LNCaP clone FGC (cell line): ENCODE measurements around the gene ADRM1.

ENCODE experiments used
- DNase-seq: peaks from one replicate; pipeline ENCODE4 v3.0.0-alpha.2; 2011; ENCODE audit warnings: low read depth
- H3K4me3 ChIP-seq: 2 replicates; pipeline ENCODE4 v1.5.1; 2011; ENCODE audit warnings: mild to moderate bottlenecking, low read depth, low read length, control low read depth
- TF ChIP-seq, protein P1 (sequence below): IDR thresholded peaks from 2 replicates; pipeline ENCODE4 v1.5.1; 2012; ENCODE audit warnings: mild to moderate bottlenecking; ENCODE audit not compliant: control insufficient read depth, insufficient read depth; ENCODE audit errors: extremely low read depth

ADRM1 gene

DNA sequence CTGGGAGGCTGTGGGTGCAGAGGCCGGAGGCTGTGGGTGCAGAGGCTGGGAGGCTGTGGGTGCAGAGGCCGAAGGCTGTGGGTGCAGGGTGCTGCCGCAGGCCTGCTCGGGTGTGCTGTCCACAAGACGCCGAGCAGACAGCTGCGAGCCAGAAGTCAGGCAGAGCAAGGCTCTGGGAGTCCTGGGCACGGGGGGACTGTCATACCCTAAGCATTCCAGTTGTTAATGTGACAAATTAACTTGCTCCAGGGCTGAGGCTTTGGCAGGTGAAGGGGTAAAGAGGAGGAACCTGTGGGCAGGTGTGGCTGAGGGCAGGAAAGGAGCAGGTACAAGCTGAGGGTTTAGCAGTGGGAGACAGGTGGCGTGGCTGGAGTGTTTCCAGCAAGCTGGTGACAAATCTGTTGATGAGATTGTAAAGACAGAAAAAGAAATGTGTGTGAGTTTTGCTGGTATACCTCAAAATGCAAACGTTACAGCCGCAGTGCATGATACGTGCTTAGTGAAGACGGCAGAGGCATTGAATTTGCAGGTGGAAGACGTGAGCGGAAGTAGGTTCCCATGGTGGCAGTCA, 14.2 kb upstream of the ADRM1 start:
- TF ChIP-seq, protein P1, sequence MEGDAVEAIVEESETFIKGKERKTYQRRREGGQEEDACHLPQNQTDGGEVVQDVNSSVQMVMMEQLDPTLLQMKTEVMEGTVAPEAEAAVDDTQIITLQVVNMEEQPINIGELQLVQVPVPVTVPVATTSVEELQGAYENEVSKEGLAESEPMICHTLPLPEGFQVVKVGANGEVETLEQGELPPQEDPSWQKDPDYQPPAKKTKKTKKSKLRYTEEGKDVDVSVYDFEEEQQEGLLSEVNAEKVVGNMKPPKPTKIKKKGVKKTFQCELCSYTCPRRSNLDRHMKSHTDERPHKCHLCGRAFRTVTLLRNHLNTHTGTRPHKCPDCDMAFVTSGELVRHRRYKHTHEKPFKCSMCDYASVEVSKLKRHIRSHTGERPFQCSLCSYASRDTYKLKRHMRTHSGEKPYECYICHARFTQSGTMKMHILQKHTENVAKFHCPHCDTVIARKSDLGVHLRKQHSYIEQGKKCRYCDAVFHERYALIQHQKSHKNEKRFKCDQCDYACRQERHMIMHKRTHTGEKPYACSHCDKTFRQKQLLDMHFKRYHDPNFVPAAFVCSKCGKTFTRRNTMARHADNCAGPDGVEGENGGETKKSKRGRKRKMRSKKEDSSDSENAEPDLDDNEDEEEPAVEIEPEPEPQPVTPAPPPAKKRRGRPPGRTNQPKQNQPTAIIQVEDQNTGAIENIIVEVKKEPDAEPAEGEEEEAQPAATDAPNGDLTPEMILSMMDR: no peak
- DNase-seq: no peak
- H3K4me3 ChIP-seq: no peak overlapping the region

- no peak for DNase-seq
- no peak overlapping the region for H3K4me3 ChIP-seq
- TF ChIP-seq, protein P1: no peak
Observed at GRCh38 chr20:62289131-62289530, 13.7 kb upstream of the ADRM1 start.

GRCh38 chr20:62289898-62290297, 12.9 kb upstream of the ADRM1 start:
- DNase-seq: no peak
- H3K4me3 ChIP-seq: no peak overlapping the region
- TF ChIP-seq, protein P1: no peak

GRCh38 chr20:62291251-62292066, 11.3 kb upstream of the ADRM1 start:
- DNase-seq: no peak
- H3K4me3 ChIP-seq: no peak overlapping the region
- TF ChIP-seq, protein P1: no peak

DNA sequence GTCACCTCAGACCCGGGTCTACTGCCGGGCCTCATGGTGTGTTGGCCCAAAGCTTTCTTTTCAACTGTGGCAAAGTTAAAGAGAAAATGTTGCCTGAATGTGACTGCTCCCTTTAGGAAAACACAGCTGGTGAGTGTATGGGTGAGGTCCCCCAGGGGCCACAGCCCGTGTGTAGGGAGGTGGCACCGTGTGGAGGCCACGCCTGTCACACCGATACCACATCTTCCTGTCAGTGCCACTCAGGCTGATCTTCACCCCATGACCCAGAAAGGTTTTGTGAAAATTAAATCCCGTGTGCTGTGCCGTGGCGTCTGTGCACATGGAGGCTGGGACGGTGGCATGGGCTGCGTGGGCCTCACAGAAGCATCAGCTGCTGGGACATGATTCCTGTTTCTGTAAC, 10.7 kb upstream of the ADRM1 start:
- TF ChIP-seq, protein P1: no peak
- no peak for DNase-seq
- no peak overlapping the region for H3K4me3 ChIP-seq

- DNase-seq: no peak
- TF ChIP-seq, protein P1: no peak
Observed at GRCh38 chr20:62293111-62293784, 9.5 kb upstream of the ADRM1 start.

DNA sequence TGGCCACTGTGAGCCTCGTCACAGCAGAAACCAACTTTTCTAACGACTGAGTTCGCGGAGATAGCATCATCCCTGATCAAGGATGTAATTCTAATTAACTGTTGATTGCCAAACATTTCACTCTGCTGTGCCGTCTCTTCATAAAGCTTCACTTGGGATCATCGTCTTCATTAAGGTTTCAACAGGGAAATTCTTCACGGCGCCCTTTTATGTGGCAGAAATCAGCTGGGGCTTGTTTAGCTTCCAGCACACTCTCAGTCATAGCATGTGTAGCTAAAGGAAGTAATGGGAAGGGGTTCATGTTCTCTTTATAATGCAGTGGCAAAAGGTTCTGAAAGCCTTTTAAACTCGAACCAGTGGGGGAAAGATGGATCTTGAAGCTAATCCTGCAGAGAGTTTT, 8.9 kb upstream of the ADRM1 start:
- TF ChIP-seq, protein P1: no peak
- no peak overlapping the region for H3K4me3 ChIP-seq
- DNase-seq: no peak

More at GRCh38 chr20:62293111-62293784, 9.5 kb upstream of the ADRM1 start:
- H3K4me3 ChIP-seq: no peak overlapping the region
